ENCODE measurements around the gene PI4K2B.

GRCh38 chr4:25258980-25259578, 25.2 kb downstream of the PI4K2B start:
- TF ChIP-seq USF1 (IDR thresholded peaks at IDR 0.05; ENCODE audit: borderline replicate concordance, extremely low read length, insufficient read depth, low read depth, low read length) (no peak), CTCF (IDR thresholded peaks at IDR 0.05 in 2 of 3, conservative IDR thresholded peaks at IDR 0.05 in 1 of 3; ENCODE audit: control insufficient read depth in 2 of 3, extremely low read depth in 1 of 3, insufficient read depth in 1 of 3, low read depth in 3 of 3, low read length in 3 of 3) (no peak), MXI1 (IDR thresholded peaks at IDR 0.05; ENCODE audit: low read depth, low read length) (no peak), RCOR1 (conservative IDR thresholded peaks at IDR 0.05; ENCODE audit: low read depth, low read length) (no peak), JUND (IDR thresholded peaks at IDR 0.05; ENCODE audit: low read depth, low read length) (no peak), SIN3A (IDR thresholded peaks at IDR 0.05; ENCODE audit: low read depth, low read length) (no peak)
